Muscle layer of duodenum (tissue), 2 donors: ENCODE measurements around the gene BCL11B.

Source experiments
- H3K27ac ChIP-seq: one replicate; pipeline ENCODE4 v1.7.0; 2013; ENCODE audit warnings: mild to moderate bottlenecking, low read length
- H3K27me3 ChIP-seq: one replicate; pipeline ENCODE4 v1.7.0; 2013; ENCODE audit warnings: low read depth, mild to moderate bottlenecking, control low read depth, low read length
- H3K36me3 ChIP-seq, 2 donors: one replicate each; pipeline ENCODE4 v1.7.0; 2013; ENCODE audit warnings: low read length in 2 of 2, control low read depth in 1 of 2, mild to moderate bottlenecking in 1 of 2; ENCODE audit not compliant: insufficient read depth in 2 of 2, control insufficient read depth in 1 of 2
- H3K4me1 ChIP-seq, 2 donors: one replicate each; pipeline ENCODE4 v1.7.0; 2013; ENCODE audit warnings: low read length in 2 of 2, mild to moderate bottlenecking in 2 of 2, control low read depth in 1 of 2, moderate library complexity in 1 of 2; ENCODE audit not compliant: insufficient read depth in 2 of 2, control insufficient read depth in 1 of 2
- H3K4me3 ChIP-seq, 2 donors: one replicate each; pipeline ENCODE4 v1.7.0; 2013; ENCODE audit warnings: low read length in 2 of 2, low read depth in 1 of 2, mild to moderate bottlenecking in 1 of 2
- H3K9me3 ChIP-seq, 2 donors: one replicate each; pipeline ENCODE4 v1.7.0; 2013; ENCODE audit warnings: low read length in 2 of 2, control low read depth in 1 of 2, mild to moderate bottlenecking in 1 of 2; ENCODE audit not compliant: control insufficient read depth in 1 of 2
- donor health status: healthy.

The BCL11B gene

GRCh38 chr14:99221445-99221844 lies 50.6 kb downstream of the BCL11B start:
- no peak overlapping the region for H3K27ac ChIP-seq
- no peak overlapping the region for H3K4me3 ChIP-seq
- no peaks in the 10 kb centered on the region for H3K4me1 ChIP-seq
- no peaks in the 10 kb centered on the region for H3K9me3 ChIP-seq
- no peaks in the 10 kb centered on the region for H3K36me3 ChIP-seq
- no peaks in the 10 kb centered on the region for H3K27me3 ChIP-seq

- no peak overlapping the region for H3K4me3 ChIP-seq
- no peaks in the 10 kb centered on the region for H3K36me3 ChIP-seq
- no peaks in the 10 kb centered on the region for H3K27me3 ChIP-seq
- peaks cover 0 to 13% of the 10 kb centered on the region in 2 donors for H3K4me1 ChIP-seq
- H3K27ac ChIP-seq = no peak overlapping the region
- H3K9me3 ChIP-seq = no peaks in the 10 kb centered on the region
Measured at GRCh38 chr14:99217066-99217955, 54.7 kb downstream of the BCL11B start.

- H3K27me3 ChIP-seq = no peaks in the 10 kb centered on the region
- H3K4me3 ChIP-seq = no peak overlapping the region
- peaks cover 0 to 13% of the 10 kb centered on the region in 2 donors for H3K4me1 ChIP-seq
- H3K36me3 ChIP-seq = no peaks in the 10 kb centered on the region
- no peaks in the 10 kb centered on the region for H3K9me3 ChIP-seq
- H3K27ac ChIP-seq = no peak overlapping the region
Measured at GRCh38 chr14:99216191-99216590, 55.8 kb downstream of the BCL11B start.

DNA sequence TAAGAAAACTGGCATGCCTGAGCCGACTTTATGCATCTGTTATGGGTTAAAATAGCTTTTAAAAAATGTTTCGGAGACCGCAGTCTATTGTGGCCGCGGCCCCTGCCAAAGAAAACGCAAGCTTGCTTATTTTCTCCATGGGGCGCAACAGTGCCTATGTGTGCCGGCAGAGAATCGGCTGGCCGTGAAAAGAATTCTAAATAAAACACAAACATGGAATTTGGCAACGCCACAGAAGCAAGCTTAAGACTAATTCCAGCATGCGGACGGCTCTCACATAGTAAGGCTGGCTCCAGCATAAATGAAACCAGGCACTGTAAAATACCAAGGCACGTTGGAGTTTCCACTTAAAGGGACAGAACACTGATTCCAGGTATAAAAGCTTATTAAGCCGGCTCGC lies 56.7 kb downstream of the BCL11B start:
- H3K4me1 ChIP-seq = peaks cover 0 to 13% of the 10 kb centered on the region in 2 donors
- H3K27ac ChIP-seq = no peak overlapping the region
- H3K9me3 ChIP-seq = no peaks in the 10 kb centered on the region
- H3K4me3 ChIP-seq = peak overlapping the region in 1 of 2 donors; percentile 40
- H3K27me3 ChIP-seq = no peaks in the 10 kb centered on the region
- no peaks in the 10 kb centered on the region for H3K36me3 ChIP-seq

DNA sequence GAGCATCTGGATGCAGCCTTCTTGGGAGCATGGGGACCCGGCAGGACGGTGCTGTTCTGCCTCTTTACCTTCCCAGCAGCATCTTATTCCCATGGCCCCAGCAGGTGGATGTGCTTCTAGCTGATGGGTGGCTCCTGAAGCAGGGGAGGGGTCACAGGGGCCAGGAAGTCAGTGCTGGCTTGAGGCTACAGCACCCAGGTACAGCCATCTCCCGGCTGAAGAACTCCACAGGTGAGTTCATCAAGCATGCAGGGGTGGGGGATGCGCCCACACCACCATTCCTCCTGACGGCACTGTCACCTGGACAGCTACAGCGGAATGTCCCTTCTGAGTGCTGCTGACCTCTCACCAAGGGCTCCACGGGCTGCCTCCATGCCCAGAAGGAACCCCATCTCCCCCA lies 57.3 kb downstream of the BCL11B start:
- Histone ChIP-seq H3K36me3 (no peaks in the 10 kb centered on the region), H3K4me3 (no peak overlapping the region), H3K27ac (no peak overlapping the region), H3K27me3 (no peaks in the 10 kb centered on the region), H3K9me3 (no peaks in the 10 kb centered on the region), H3K4me1 (peaks cover 0 to 13% of the 10 kb centered on the region in 2 donors)

GRCh38 chr14:99213527-99213971 lies 58.4 kb downstream of the BCL11B start:
- Histone ChIP-seq H3K27ac (no peak overlapping the region), H3K4me1 (peaks cover 0 to 13% of the 10 kb centered on the region in 2 donors), H3K36me3 (no peaks in the 10 kb centered on the region), H3K4me3 (no peak overlapping the region), H3K27me3 (no peaks in the 10 kb centered on the region), H3K9me3 (no peaks in the 10 kb centered on the region)

- no peaks in the 10 kb centered on the region for H3K36me3 ChIP-seq
Measured at GRCh38 chr14:99213101-99213500, 58.9 kb downstream of the BCL11B start.

GRCh38 chr14:99212646-99213045 lies 59.4 kb downstream of the BCL11B start:
- no peaks in the 10 kb centered on the region for H3K27me3 ChIP-seq
- no peak overlapping the region for H3K4me3 ChIP-seq
- no peaks in the 10 kb centered on the region for H3K9me3 ChIP-seq
- H3K27ac ChIP-seq = no peak overlapping the region
- peaks cover 0 to 13% of the 10 kb centered on the region in 2 donors for H3K4me1 ChIP-seq
- H3K36me3 ChIP-seq = no peaks in the 10 kb centered on the region

More at GRCh38 chr14:99213101-99213500, 58.9 kb downstream of the BCL11B start:
- H3K9me3 ChIP-seq = no peaks in the 10 kb centered on the region
- peaks cover 0 to 13% of the 10 kb centered on the region in 2 donors for H3K4me1 ChIP-seq
- no peak overlapping the region for H3K4me3 ChIP-seq
- H3K27ac ChIP-seq = no peak overlapping the region
- no peaks in the 10 kb centered on the region for H3K27me3 ChIP-seq

DNA sequence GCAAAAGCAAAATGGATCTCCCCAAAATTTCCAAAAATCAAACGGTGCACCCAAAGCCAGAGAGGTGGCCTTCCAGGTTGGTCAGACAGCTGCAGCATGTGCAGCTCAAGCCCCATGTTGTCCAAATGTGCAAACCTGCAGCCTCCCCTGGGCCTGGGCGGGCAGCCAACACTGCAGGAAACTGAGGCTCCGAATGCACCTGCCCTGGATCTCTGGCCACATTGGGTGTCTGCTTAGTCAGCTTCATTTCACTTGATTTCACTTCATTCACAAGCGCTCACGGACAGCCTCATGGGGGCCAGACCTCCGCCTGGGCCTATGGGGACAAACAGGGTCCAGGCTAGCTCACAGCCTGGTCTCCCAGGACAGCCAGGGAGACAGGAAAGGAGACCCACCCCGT lies 59.8 kb downstream of the BCL11B start:
- no peak overlapping the region for H3K27ac ChIP-seq
- peaks cover 0 to 13% of the 10 kb centered on the region in 2 donors for H3K4me1 ChIP-seq
- H3K9me3 ChIP-seq = no peaks in the 10 kb centered on the region
- H3K4me3 ChIP-seq = no peak overlapping the region
- H3K27me3 ChIP-seq = no peaks in the 10 kb centered on the region
- H3K36me3 ChIP-seq = no peaks in the 10 kb centered on the region

DNA sequence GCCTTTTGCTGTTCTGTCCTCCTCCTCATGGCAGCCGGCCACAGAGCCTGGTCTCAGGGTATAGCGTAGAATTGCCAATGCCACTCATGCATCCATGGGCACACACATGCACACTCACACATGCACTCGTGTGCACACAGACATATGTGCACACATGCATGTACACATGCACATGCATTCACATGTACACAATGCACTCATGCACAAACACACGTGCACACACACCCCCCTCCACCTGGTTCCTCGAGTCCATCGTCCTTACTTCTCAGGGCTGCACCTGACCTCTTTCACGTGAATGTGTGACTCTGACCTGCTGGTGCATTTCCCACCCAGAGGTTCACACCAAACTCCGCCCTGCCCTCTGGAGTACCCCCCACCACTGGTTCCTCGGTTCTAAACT lies 60.6 kb downstream of the BCL11B start:
- Histone ChIP-seq H3K27ac (no peak overlapping the region), H3K27me3 (no peaks in the 10 kb centered on the region), H3K4me1 (peaks cover 0 to 13% of the 10 kb centered on the region in 2 donors), H3K36me3 (no peaks in the 10 kb centered on the region), H3K9me3 (no peaks in the 10 kb centered on the region), H3K4me3 (no peak overlapping the region)

GRCh38 chr14:99210333-99210732 lies 61.7 kb downstream of the BCL11B start:
- H3K4me1 ChIP-seq = peaks cover 0 to 5% of the 10 kb centered on the region in 2 donors
- H3K4me3 ChIP-seq = no peak overlapping the region
- no peak overlapping the region for H3K27ac ChIP-seq
- no peaks in the 10 kb centered on the region for H3K27me3 ChIP-seq
- no peaks in the 10 kb centered on the region for H3K36me3 ChIP-seq
- no peaks in the 10 kb centered on the region for H3K9me3 ChIP-seq
